A673 (cell line): ENCODE results near the gene WDR5B. TPM values are rescaled to one million over a fixed set of nuclear protein-coding genes. Genes with fewer than 3 reads are reported as not detected.

ENCODE experiments used
- BruUV-seq: library from RNA; stranded (reverse); fragments of 400-500 nt; replicated peaks from 2 replicates; lab custom pipeline; 2021; lab: Mats Ljungman, UMichigan
- CTCF ChIA-PET: fragments of 300-600 bp; sonication (Branson Sonifier 250); formaldehyde crosslinking; loops from one replicate; lab custom pipeline; 2022; ENCODE audit warnings: antibody characterized with exemption; lab: Charles Lee
- POLR2A ChIA-PET: fragments of 300-600 bp; sonication (Branson Sonifier 250); formaldehyde crosslinking; loops from one replicate; lab custom pipeline; 2022; ENCODE audit warnings: antibody characterized with exemption; ENCODE audit not compliant: low non-redundant PET; lab: Charles Lee
- DNase-seq: peaks from one replicate; pipeline ENCODE4 v3.0.0-alpha.2; 2015; ENCODE audit warnings: low spot score
- H3K27ac ChIP-seq: fragments of 200-600 bp; sonication (generic); 2 replicates; pipeline ENCODE4 v1.5.1; 2016; ENCODE audit warnings: mixed run types, low read depth, mild to moderate bottlenecking, mixed read lengths, antibody characterized with exemption, low read length; ENCODE audit not compliant: poor library complexity, severe bottlenecking
- H3K27me3 ChIP-seq: fragments of 200-600 bp; sonication (generic); replicated peaks from 2 replicates; pipeline ENCODE4 v1.6.1; 2017; ENCODE audit warnings: mixed run types, low read depth, mild to moderate bottlenecking, mixed read lengths, antibody characterized with exemption, low read length; ENCODE audit not compliant: insufficient read depth, poor library complexity
- H3K36me3 ChIP-seq: fragments of 200-600 bp; sonication (generic); 2 replicates; pipeline ENCODE4 v1.6.1; 2016; ENCODE audit warnings: mixed run types, mild to moderate bottlenecking, mixed read lengths, antibody characterized with exemption, low read length; ENCODE audit not compliant: insufficient read depth, poor library complexity, severe bottlenecking
- H3K4me1 ChIP-seq: fragments of 200-600 bp; sonication (generic); 2 replicates; pipeline ENCODE4 v1.6.1; 2017; ENCODE audit warnings: mixed run types, mild to moderate bottlenecking, mixed read lengths, antibody characterized with exemption, low read length; ENCODE audit not compliant: insufficient read depth, poor library complexity, severe bottlenecking
- H3K4me3 ChIP-seq: fragments of 200-600 bp; sonication (generic); 2 replicates; pipeline ENCODE4 v1.5.1; 2016; ENCODE audit warnings: low read depth, mixed run types, mild to moderate bottlenecking, mixed read lengths, low read length; ENCODE audit not compliant: poor library complexity, severe bottlenecking
- H3K9me3 ChIP-seq: fragments of 200-600 bp; sonication (generic); 2 replicates; pipeline ENCODE4 v1.6.1; 2016; ENCODE audit warnings: mixed run types, low read depth, mild to moderate bottlenecking, mixed read lengths, antibody characterized with exemption, low read length; ENCODE audit not compliant: poor library complexity, severe bottlenecking
- EZH2 ChIP-seq: fragments of 200-600 bp; sonication (generic); IDR thresholded peaks from 2 replicates; pipeline ENCODE4 v1.6.1; 2017; ENCODE audit warnings: borderline replicate concordance, low read depth, mild to moderate bottlenecking, mixed read lengths, antibody characterized with exemption, low read length; ENCODE audit not compliant: poor library complexity, severe bottlenecking
- intact Hi-C: fragments of 100-400 bp; cut with micrococcal nuclease; formaldehyde crosslinking; loops from one replicate; pipeline ENCODE4 v1.10.0; 2022; ENCODE audit not compliant: unreplicated experiment
- total RNA-seq: library from RNA; stranded (reverse); gene quantifications from 2 replicates; pipeline ENCODE4 v1.2.3, GENCODE V29; 2021
- TF ChIP-seq, protein P1 (sequence below): fragments of 300-800, 200-600 bp; sonication (generic); conservative IDR thresholded peaks from 2 replicates; pipeline ENCODE4 v1.5.1; 2017; ENCODE audit warnings: low read depth, mild to moderate bottlenecking, antibody characterized with exemption, low read length, moderate library complexity, mixed read lengths

Gene WDR5B
- total RNA-seq, 1 experiment from 2014 or later: 4.6 TPM

- H3K27ac ChIP-seq: no peak overlapping the region
- intact Hi-C loops: loop anchor here (10.0 kb wide), 1 partner anchor 875 kb away; no protein-coding TSS in a partner anchor
- BruUV-seq: no TSS peak
- H3K4me3 ChIP-seq: no peak overlapping the region
- H3K9me3 ChIP-seq: no peaks in the 10 kb centered on the region
- H3K27me3 ChIP-seq: no peaks in the 10 kb centered on the region
- ChIA-PET CTCF (interaction anchor here (0.7 kb wide), 1 partner anchor 83 kb away, joined by 3 read pairs; no protein-coding TSS in a partner anchor), POLR2A (interaction anchor here (0.8 kb wide), 1 partner anchor 123 kb away, joined by 4 read pairs; no protein-coding TSS in a partner anchor)
- no peak for TF ChIP-seq EZH2
- TF ChIP-seq, protein P1, sequence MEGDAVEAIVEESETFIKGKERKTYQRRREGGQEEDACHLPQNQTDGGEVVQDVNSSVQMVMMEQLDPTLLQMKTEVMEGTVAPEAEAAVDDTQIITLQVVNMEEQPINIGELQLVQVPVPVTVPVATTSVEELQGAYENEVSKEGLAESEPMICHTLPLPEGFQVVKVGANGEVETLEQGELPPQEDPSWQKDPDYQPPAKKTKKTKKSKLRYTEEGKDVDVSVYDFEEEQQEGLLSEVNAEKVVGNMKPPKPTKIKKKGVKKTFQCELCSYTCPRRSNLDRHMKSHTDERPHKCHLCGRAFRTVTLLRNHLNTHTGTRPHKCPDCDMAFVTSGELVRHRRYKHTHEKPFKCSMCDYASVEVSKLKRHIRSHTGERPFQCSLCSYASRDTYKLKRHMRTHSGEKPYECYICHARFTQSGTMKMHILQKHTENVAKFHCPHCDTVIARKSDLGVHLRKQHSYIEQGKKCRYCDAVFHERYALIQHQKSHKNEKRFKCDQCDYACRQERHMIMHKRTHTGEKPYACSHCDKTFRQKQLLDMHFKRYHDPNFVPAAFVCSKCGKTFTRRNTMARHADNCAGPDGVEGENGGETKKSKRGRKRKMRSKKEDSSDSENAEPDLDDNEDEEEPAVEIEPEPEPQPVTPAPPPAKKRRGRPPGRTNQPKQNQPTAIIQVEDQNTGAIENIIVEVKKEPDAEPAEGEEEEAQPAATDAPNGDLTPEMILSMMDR: no peak
- DNase-seq: no peak
- peaks cover 26% of the 10 kb centered on the region for H3K4me1 ChIP-seq
- H3K36me3 ChIP-seq: no peaks in the 10 kb centered on the region
Observed at GRCh38 chr3:122389892-122390291, 26.0 kb downstream of the WDR5B start.

GRCh38 chr3:122389197-122389596 is 26.7 kb downstream of the WDR5B start:
- Histone ChIP-seq H3K27me3 (no peaks in the 10 kb centered on the region), H3K4me3 (no peak overlapping the region), H3K9me3 (no peaks in the 10 kb centered on the region), H3K36me3 (no peaks in the 10 kb centered on the region), H3K4me1 (peaks cover 19% of the 10 kb centered on the region), H3K27ac (no peak overlapping the region)
- ChIA-PET POLR2A (interaction anchor here (0.8 kb wide), 1 partner anchor 124 kb away, joined by 4 read pairs; no protein-coding TSS in a partner anchor), CTCF (interaction anchor here (0.7 kb wide), 1 partner anchor 83 kb away, joined by 3 read pairs; no protein-coding TSS in a partner anchor)
- no peak for DNase-seq
- BruUV-seq: no TSS peak
- no peak for TF ChIP-seq EZH2
- TF ChIP-seq, protein P1: no peak
- intact Hi-C loops: no loop called here

GRCh38 chr3:122387709-122388108 is 28.2 kb downstream of the WDR5B start:
- BruUV-seq: no TSS peak
- Histone ChIP-seq H3K9me3 (no peaks in the 10 kb centered on the region), H3K36me3 (no peaks in the 10 kb centered on the region), H3K27ac (no peak overlapping the region), H3K4me1 (peaks cover 9% of the 10 kb centered on the region), H3K27me3 (no peaks in the 10 kb centered on the region), H3K4me3 (no peak overlapping the region)
- TF ChIP-seq, protein P1: no peak
- no peak for TF ChIP-seq EZH2
- CTCF ChIA-PET: no interaction called here
- no peak for DNase-seq
- intact Hi-C loops: no loop called here
- POLR2A ChIA-PET: no interaction called here
